Measurements from ENCODE around the gene PRKCZ. TPM values are rescaled to one million over a fixed set of nuclear protein-coding genes. Genes with fewer than 3 reads are reported as not detected.

The PRKCZ gene
- total RNA-seq, 2 experiments from 2014 or later: 6.7 to 8.0 TPM

DNA sequence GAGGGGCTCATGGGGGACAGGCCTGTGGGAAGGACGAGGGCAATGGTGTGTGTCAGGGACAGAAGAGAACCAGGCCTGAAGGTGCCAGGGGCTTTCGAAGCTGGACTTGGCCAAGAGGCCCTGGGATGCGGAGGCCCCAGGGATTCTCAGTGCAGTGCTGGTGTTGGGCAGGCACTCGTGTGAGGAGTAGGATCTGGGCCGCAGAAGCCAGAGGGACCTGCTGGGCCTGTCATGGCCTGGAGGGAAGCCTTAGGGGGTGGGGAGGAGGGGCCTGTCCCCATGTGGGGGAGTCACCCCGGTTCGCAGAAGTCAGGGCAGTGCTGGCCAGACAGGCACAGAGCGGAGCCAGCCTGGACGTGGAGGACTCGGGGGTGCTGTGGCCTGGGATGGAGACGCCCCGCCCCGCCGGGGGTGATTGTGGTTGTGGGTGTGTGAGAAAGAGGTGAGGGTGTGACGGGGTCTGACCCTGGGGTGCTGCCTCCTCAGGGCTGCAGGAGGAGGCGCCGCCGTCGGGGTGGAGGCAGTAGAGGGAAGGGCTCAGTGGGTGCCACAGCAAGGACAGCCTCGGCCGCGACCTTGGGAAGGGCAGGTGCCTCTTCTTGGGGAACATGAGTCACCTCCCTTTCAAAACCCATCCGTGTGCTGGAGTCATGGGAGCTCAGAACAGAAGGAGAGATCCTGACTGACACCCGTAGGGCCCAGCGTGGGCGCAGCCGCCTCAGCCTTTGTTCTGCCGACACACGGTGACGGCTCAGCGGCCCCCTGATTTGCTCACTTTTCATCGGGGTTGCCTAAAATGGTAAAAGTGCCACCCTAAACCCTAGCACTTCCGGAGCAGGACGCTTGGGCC, 110.5 kb downstream of the PRKCZ start:
- Mint-ChIP-seq H3K27me3 (no peaks in the 10 kb centered on the region), H3K4me1 (no peaks in the 10 kb centered on the region), H3K36me3 (ENCODE audit: low read depth) (peaks cover 4% of the 10 kb centered on the region), H3K4me3 (no peak overlapping the region), H3K9me3 (peaks cover 2% of the 10 kb centered on the region), H3K27ac (no peak overlapping the region)
- DNase-seq: no peak
- CTCF ChIA-PET: no interaction called here
- POLR2A ChIA-PET: no interaction called here

DNA sequence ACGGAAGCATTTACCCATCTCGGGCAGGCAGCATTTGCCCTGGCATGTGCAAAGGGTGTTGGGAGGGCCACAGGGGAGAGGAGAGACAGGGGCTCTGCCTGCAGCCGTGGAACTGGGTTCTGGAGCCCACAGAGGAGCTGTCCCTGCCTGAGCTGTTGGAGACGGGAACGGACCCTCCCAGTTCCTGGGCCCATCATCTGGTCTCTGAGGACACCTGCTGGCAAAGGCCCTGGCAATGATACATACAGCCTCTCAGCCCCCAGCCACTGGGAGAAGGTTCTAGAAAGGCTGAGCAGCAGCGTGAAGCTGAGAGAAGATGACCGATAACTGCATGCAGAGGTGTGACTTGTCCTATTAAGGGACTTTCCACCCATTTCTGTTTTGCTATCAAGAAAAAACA, 113.0 kb downstream of the PRKCZ start:
- Mint-ChIP-seq H3K36me3 (ENCODE audit: low read depth) (peaks cover 4% of the 10 kb centered on the region), H3K9me3 (peaks cover 2% of the 10 kb centered on the region), H3K4me1 (no peaks in the 10 kb centered on the region), H3K27me3 (no peaks in the 10 kb centered on the region), H3K27ac (no peak overlapping the region), H3K4me3 (no peak overlapping the region)
- CTCF ChIA-PET: interaction anchor here (0.6 to 1.7 kb wide), 3 partner anchors 12 to 22 kb away, joined by 4 to 12 read pairs (median 7); no protein-coding TSS in a partner anchor
- no peak for DNase-seq
- POLR2A ChIA-PET: no interaction called here

DNA sequence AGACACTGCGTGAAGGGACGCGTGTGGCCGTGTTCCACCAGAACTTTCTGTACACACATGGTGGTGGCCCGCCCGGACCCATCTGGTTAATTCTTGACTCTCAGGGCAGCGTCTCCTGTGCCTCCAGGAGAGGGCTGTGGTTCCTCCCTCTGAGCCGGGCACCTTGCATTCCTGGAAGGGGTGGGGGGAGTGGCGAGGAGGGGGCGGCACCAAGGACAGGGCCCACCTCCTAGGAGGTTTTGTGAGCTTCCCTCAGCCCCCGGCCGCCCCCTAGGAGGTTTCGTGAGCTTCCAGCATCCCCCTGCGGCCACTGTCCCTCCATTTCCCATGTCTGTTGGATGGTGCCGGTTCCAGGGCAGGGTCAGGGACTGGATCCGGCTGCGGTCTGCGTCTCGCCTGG, 115.4 kb downstream of the PRKCZ start:
- CTCF ChIA-PET: interaction anchor here (1.2 kb wide), 1 partner anchor 8 kb away, joined by 3 read pairs; no protein-coding TSS in a partner anchor

DNA sequence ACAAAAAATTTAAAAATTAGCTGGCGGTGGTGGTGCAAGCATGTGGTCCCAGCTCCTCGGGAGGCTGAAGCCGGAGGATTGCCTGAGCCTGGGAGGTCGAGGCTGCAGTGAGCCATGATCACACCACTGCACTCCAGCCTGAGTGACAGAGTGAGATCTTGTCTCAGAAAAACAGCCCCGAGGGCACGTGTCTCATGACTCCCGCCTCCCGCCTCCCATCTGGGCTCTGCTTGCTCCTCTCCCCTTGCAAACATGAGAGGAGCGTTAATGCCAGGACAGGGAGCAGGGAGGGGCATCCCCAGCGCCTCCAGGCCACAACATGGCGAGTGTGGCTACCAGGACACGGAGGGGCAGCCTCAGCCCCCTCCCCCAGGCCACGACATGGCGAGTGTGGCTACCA, 116.0 kb downstream of the PRKCZ start:
- CTCF ChIA-PET: interaction anchor here (1.2 kb wide), 1 partner anchor 8 kb away, joined by 3 read pairs; no protein-coding TSS in a partner anchor
- Mint-ChIP-seq H3K4me1 (no peaks in the 10 kb centered on the region), H3K27me3 (no peaks in the 10 kb centered on the region), H3K4me3 (no peak overlapping the region), H3K36me3 (ENCODE audit: low read depth) (peaks cover 4% of the 10 kb centered on the region), H3K9me3 (peaks cover 2% of the 10 kb centered on the region), H3K27ac (no peak overlapping the region)
- DNase-seq: no peak
- POLR2A ChIA-PET: no interaction called here

More for the DNA sequence above, 115.4 kb downstream of the PRKCZ start:
- no peak overlapping the region for H3K27ac Mint-ChIP-seq
- H3K9me3 Mint-ChIP-seq: peaks cover 2% of the 10 kb centered on the region
- H3K36me3 Mint-ChIP-seq (ENCODE audit: low read depth): peaks cover 4% of the 10 kb centered on the region
- DNase-seq: no peak
- H3K4me1 Mint-ChIP-seq: no peaks in the 10 kb centered on the region
- no peak overlapping the region for H3K4me3 Mint-ChIP-seq
- POLR2A ChIA-PET: no interaction called here
- no peaks in the 10 kb centered on the region for H3K27me3 Mint-ChIP-seq

DNA sequence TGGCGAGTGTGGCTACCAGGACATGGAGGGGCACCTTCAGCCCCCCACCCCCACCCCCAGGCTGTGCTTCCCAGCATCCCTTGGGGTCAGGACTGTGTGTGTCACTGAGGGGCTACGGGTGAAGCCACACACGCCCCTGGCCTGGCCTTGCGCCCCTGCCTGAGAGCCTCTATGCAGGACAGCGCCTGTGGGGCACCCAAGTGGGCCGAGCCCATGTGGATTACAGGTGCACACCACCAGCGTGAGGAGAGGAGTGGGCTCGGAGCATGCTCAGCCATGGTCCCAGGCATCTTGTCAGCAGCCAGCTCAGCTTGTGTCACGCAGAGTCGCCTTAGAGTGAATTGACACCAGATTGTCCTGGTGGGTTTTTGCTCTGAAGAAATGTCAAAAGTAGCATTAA, 116.5 kb downstream of the PRKCZ start:
- Mint-ChIP-seq H3K4me3 (no peak overlapping the region), H3K9me3 (peaks cover 2% of the 10 kb centered on the region), H3K4me1 (no peaks in the 10 kb centered on the region), H3K27me3 (no peaks in the 10 kb centered on the region), H3K27ac (no peak overlapping the region), H3K36me3 (ENCODE audit: low read depth) (peaks cover 4% of the 10 kb centered on the region)
- no peak for DNase-seq
- POLR2A ChIA-PET: no interaction called here
- CTCF ChIA-PET: interaction anchor here (1.2 kb wide), 1 partner anchor 7 kb away, joined by 3 read pairs; no protein-coding TSS in a partner anchor

DNA sequence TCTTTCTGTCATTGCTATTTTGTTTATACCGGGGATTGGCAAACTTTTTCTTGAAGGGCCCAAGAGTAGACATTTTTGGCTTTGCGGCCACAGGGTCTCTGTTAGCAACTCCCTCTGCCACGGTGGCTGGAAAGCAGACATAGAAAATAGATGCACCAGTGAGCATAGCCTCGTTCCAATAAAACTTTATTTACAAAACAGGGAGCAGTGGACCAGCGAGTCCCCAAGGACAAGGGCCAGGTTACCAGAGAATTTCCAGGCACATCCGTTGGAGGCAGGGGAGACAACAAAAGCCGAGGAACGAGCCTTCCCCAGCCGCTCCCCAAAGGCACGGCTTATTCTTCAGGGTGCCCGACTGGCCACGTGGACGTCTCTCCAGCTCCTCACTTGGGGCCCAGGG, 117.9 kb downstream of the PRKCZ start:
- no peak for DNase-seq
- H3K9me3 Mint-ChIP-seq: peaks cover 2% of the 10 kb centered on the region
- no peaks in the 10 kb centered on the region for H3K36me3 Mint-ChIP-seq (ENCODE audit: low read depth)
- no peak overlapping the region for H3K27ac Mint-ChIP-seq
- no peak overlapping the region for H3K4me3 Mint-ChIP-seq
- CTCF ChIA-PET: no interaction called here
- H3K4me1 Mint-ChIP-seq: peaks cover 2% of the 10 kb centered on the region
- POLR2A ChIA-PET: no interaction called here
- no peaks in the 10 kb centered on the region for H3K27me3 Mint-ChIP-seq

DNA sequence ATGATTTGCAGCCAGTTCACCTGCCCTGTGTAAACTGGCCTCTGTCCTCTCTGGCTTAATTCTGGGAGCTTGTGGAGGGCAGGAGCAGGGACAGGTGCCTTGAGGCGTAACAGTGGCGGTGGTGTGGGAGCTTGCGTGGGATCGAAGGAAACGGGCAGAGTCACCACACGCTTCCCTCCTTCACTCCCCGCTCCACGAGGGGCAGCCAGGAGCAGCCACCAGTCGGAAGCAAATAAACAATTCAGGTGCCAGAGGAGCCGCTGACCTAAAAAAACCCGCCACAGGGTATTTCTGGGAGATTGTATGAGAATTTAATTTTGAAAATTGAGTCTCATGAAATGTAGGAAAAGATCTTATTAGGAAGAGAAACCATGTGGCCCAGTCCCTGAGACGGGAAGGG, 118.3 kb downstream of the PRKCZ start:
- no peak for DNase-seq
- Mint-ChIP-seq H3K27me3 (no peaks in the 10 kb centered on the region), H3K9me3 (peaks cover 2% of the 10 kb centered on the region), H3K4me3 (no peak overlapping the region), H3K4me1 (peaks cover 2% of the 10 kb centered on the region), H3K36me3 (ENCODE audit: low read depth) (no peaks in the 10 kb centered on the region), H3K27ac (no peak overlapping the region)
- ChIA-PET POLR2A (no interaction called here), CTCF (no interaction called here)

DNA sequence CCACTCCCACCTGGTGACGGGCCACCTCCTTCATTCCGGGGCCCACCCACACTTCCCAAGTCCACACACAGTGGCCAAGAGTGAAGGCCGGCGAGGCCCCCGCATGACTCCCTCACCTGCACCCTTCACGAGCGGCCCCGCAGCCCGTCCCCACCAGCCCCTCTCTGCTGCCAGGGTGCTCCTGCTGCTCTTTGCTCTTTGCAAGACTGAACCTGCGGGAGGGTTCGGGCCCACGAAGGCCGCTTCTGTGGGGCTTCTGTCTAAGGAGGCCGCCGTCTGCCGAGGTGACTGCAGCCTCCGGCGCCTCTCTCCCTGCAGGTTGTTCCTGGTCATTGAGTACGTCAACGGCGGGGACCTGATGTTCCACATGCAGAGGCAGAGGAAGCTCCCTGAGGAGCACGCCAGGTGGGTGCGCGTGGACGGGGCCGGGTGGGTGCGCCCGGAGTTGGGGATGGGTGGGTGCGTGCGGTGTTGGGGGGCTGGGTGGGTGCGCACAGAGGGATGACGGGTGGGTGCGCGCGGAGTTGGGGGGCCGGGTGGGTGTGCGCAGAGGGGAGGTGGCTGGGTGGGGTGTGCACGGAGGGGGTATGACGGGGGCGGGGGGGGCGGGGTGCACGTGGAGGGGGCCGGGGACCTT, 119.1 kb downstream of the PRKCZ start:
- peaks cover under 1% of the 10 kb centered on the region for H3K9me3 Mint-ChIP-seq
- H3K27ac Mint-ChIP-seq: no peak overlapping the region
- no peaks in the 10 kb centered on the region for H3K36me3 Mint-ChIP-seq (ENCODE audit: low read depth)
- CTCF ChIA-PET: no interaction called here
- no peak for DNase-seq
- no peaks in the 10 kb centered on the region for H3K27me3 Mint-ChIP-seq
- no peak overlapping the region for H3K4me3 Mint-ChIP-seq
- H3K4me1 Mint-ChIP-seq: peaks cover 2% of the 10 kb centered on the region
- POLR2A ChIA-PET: no interaction called here

DNA sequence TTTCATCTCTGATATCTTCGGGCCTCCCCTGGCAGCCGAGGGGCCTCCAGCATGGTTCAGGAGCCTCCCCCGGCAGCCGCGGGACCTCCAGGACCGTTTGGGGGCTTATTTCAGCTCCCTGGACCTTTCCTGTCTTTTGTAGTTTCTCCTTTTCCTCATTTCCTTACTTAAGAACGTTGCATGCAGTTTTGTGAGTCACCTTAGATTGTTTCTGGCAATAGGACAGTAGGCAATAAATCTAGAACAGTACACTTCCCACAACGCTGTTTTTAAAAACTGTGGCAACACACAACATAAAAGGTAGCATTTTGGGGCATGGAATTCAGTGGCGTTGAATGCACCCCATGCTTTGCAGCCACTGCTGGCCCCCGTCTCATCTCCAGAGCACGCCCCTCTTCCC, 120.0 kb downstream of the PRKCZ start:
- CTCF ChIA-PET: no interaction called here
- H3K4me3 Mint-ChIP-seq: no peak overlapping the region
- H3K27me3 Mint-ChIP-seq: no peaks in the 10 kb centered on the region
- no peak overlapping the region for H3K27ac Mint-ChIP-seq
- no peaks in the 10 kb centered on the region for H3K9me3 Mint-ChIP-seq
- no peak for DNase-seq
- H3K36me3 Mint-ChIP-seq (ENCODE audit: low read depth): no peaks in the 10 kb centered on the region
- POLR2A ChIA-PET: no interaction called here
- peaks cover 2% of the 10 kb centered on the region for H3K4me1 Mint-ChIP-seq

- Mint-ChIP-seq H3K27me3 (no peaks in the 10 kb centered on the region), H3K36me3 (ENCODE audit: low read depth) (no peaks in the 10 kb centered on the region), H3K9me3 (no peaks in the 10 kb centered on the region), H3K4me1 (peaks cover 2% of the 10 kb centered on the region), H3K27ac (no peak overlapping the region), H3K4me3 (no peak overlapping the region)
- ChIA-PET POLR2A (no interaction called here), CTCF (interaction anchor here (0.8 to 1.4 kb wide), 3 partner anchors 21 to 38 kb away, joined by 3 to 4 read pairs (median 3); no protein-coding TSS in a partner anchor)
- no peak for DNase-seq
These were observed 121.8 kb downstream of the PRKCZ start for GRCh38 chr1:2172012-2172411.

- DNase-seq: no peak
These were observed 122.4 kb downstream of the PRKCZ start for GRCh38 chr1:2172551-2173146.

GRCh38 chr1:2173546-2174347, 123.5 kb downstream of the PRKCZ start:
- ChIA-PET CTCF (interaction anchor here (0.8 to 2.7 kb wide), 20 partner anchors 8 to 208 kb away, joined by 3 to 23 read pairs (median 6); partner anchors contain the start of gene FAAP20), POLR2A (interaction anchor here (0.7 kb wide), 1 partner anchor 25 kb away, joined by 3 read pairs; no protein-coding TSS in a partner anchor)
- no peak for DNase-seq
- Mint-ChIP-seq H3K4me1 (peaks cover 2% of the 10 kb centered on the region), H3K4me3 (no peak overlapping the region), H3K27ac (no peak overlapping the region), H3K27me3 (no peaks in the 10 kb centered on the region), H3K36me3 (ENCODE audit: low read depth) (no peaks in the 10 kb centered on the region), H3K9me3 (no peaks in the 10 kb centered on the region)

More at GRCh38 chr1:2172551-2173146, 122.4 kb downstream of the PRKCZ start:
- CTCF ChIA-PET: interaction anchor here (1.1 to 2.7 kb wide), 3 partner anchors 22 to 80 kb away, joined by 3 to 20 read pairs (median 4); no protein-coding TSS in a partner anchor
- peaks cover 2% of the 10 kb centered on the region for H3K4me1 Mint-ChIP-seq
- no peak overlapping the region for H3K4me3 Mint-ChIP-seq
- no peaks in the 10 kb centered on the region for H3K27me3 Mint-ChIP-seq
- POLR2A ChIA-PET: no interaction called here
- H3K36me3 Mint-ChIP-seq (ENCODE audit: low read depth): no peaks in the 10 kb centered on the region
- H3K9me3 Mint-ChIP-seq: no peaks in the 10 kb centered on the region
- no peak overlapping the region for H3K27ac Mint-ChIP-seq
